Limb (tissue), 2 donors: ENCODE results near the gene WDR38.
"Not testable (repeated sequence)": the region's sequence is repeated elsewhere in the genome, so short reads cannot be mapped to it uniquely, and the experiment has no call there.

Experiments used
- DNase-seq, 2 donors: peaks; one replicate each; pipeline ENCODE4 v3.0.0-alpha.2; 2016; ENCODE audit errors: extremely low spot score in 2 of 2

Gene WDR38

GRCh38 chr9:124831642-124832364 lies 21.5 kb upstream of the WDR38 start:
- DNase-seq, result peak in 1 of 2 donors; percentile 10

GRCh38 chr9:124834591-124834990 lies 18.7 kb upstream of the WDR38 start:
- peak in 1 of 2 donors; percentile 44 for DNase-seq

- DNase-seq, result peak in 1 of 2 donors; percentile 83
Measured at GRCh38 chr9:124835026-124835557, 18.2 kb upstream of the WDR38 start.

GRCh38 chr9:124838132-124838531 lies 15.1 kb upstream of the WDR38 start:
- not testable (repeated sequence) for DNase-seq

GRCh38 chr9:124838567-124839275 lies 14.5 kb upstream of the WDR38 start:
- peak in 1 of 2 donors; percentile 26 for DNase-seq

GRCh38 chr9:124839612-124840299 lies 13.5 kb upstream of the WDR38 start:
- peak in 1 of 2 donors; percentile 67 for DNase-seq

GRCh38 chr9:124840300-124840833 lies 12.9 kb upstream of the WDR38 start:
- peak; percentile 40 to 72 for DNase-seq

GRCh38 chr9:124841075-124841821 lies 12.0 kb upstream of the WDR38 start:
- no peak for DNase-seq

- DNase-seq, result no peak
Measured at GRCh38 chr9:124843456-124844034, 9.7 kb upstream of the WDR38 start.

- DNase-seq, result no peak
Measured at GRCh38 chr9:124844291-124844690, 9.0 kb upstream of the WDR38 start.

GRCh38 chr9:124846467-124846866 lies 6.8 kb upstream of the WDR38 start:
- not testable (repeated sequence) for DNase-seq

GRCh38 chr9:124846969-124847368 lies 6.3 kb upstream of the WDR38 start:
- DNase-seq, result no peak

GRCh38 chr9:124849801-124850200 lies 3.5 kb upstream of the WDR38 start:
- DNase-seq, result no peak

GRCh38 chr9:124852121-124852828 lies 985 bp upstream of the WDR38 start:
- DNase-seq, result no peak

GRCh38 chr9:124853605-124854143 lies 414 bp downstream of the WDR38 start:
- DNase-seq, result no peak

- DNase-seq, result no peak
Measured at GRCh38 chr9:124854161-124854560, 901 bp downstream of the WDR38 start.

- no peak for DNase-seq
Measured at GRCh38 chr9:124854822-124855221, 1.6 kb downstream of the WDR38 start.

GRCh38 chr9:124855566-124855943 lies 2.3 kb downstream of the WDR38 start:
- no peak for DNase-seq

GRCh38 chr9:124855944-124856765 lies 2.9 kb downstream of the WDR38 start:
- DNase-seq, result no peak
